GM21576 (cell line): ENCODE measurements around the gene FANCC.

ENCODE experiments used
- ATAC-seq: cut with Tn5 transposase; IDR thresholded peaks from one replicate; pipeline ENCODE4 v1.9.1; 2021; ENCODE audit warnings: mild to moderate bottlenecking, moderate library complexity; ENCODE audit not compliant: unreplicated experiment

The FANCC gene

GRCh38 chr9:95104581-95104960 lies 212.9 kb downstream of the FANCC start:
- ATAC-seq = no peak

GRCh38 chr9:95103871-95104580 lies 213.5 kb downstream of the FANCC start:
- ATAC-seq = no peak

GRCh38 chr9:95103281-95103771 lies 214.2 kb downstream of the FANCC start:
- ATAC-seq = no peak

- ATAC-seq = no peak
Measured at GRCh38 chr9:95102572-95102971, 214.9 kb downstream of the FANCC start.

GRCh38 chr9:95102001-95102433 lies 215.5 kb downstream of the FANCC start:
- no peak for ATAC-seq

- no peak for ATAC-seq
Measured at GRCh38 chr9:95101326-95101725, 216.2 kb downstream of the FANCC start.

- ATAC-seq = no peak
Measured at GRCh38 chr9:95100071-95100627, 217.4 kb downstream of the FANCC start.

GRCh38 chr9:95099321-95100070 lies 218.0 kb downstream of the FANCC start:
- no peak for ATAC-seq

- ATAC-seq = no peak
Measured at GRCh38 chr9:95098391-95098921, 219.1 kb downstream of the FANCC start.

GRCh38 chr9:95097279-95097678 lies 220.2 kb downstream of the FANCC start:
- no peak for ATAC-seq

GRCh38 chr9:95096807-95097206 lies 220.7 kb downstream of the FANCC start:
- no peak for ATAC-seq

GRCh38 chr9:95096381-95096780 lies 221.1 kb downstream of the FANCC start:
- ATAC-seq = no peak

- no peak for ATAC-seq
Measured at GRCh38 chr9:95095641-95096355, 221.7 kb downstream of the FANCC start.

- ATAC-seq = no peak
Measured at GRCh38 chr9:95094002-95094401, 223.5 kb downstream of the FANCC start.

- no peak for ATAC-seq
Measured at GRCh38 chr9:95093586-95093985, 223.9 kb downstream of the FANCC start.

- ATAC-seq = no peak
Measured at GRCh38 chr9:95092262-95093072, 225.0 kb downstream of the FANCC start.

GRCh38 chr9:95091601-95092261 lies 225.8 kb downstream of the FANCC start:
- ATAC-seq = no peak

GRCh38 chr9:95090871-95091577 lies 226.5 kb downstream of the FANCC start:
- ATAC-seq = no peak
